Coronary artery (tissue), 2 donors: Measurements from ENCODE around the gene CUX1.

Source experiments
- DNase-seq: peaks from one replicate; pipeline ENCODE4 v3.0.0-alpha.2; 2017; ENCODE audit warnings: low spot score
- H3K27ac ChIP-seq, 2 donors: fragments of 200-600 bp; sonication (generic); one replicate each; pipeline ENCODE4 v1.5.1; 2016 to 2019
- H3K4me3 ChIP-seq: fragments of 200-600 bp; sonication (generic); 2 replicates; pipeline ENCODE4 v1.5.1; 2016; ENCODE audit warnings: mild to moderate bottlenecking, moderate library complexity
- TF ChIP-seq, protein P1 (sequence below): fragments of 200-600 bp; sonication (generic); IDR thresholded peaks from one replicate; pipeline ENCODE4 v1.5.1; 2019; ENCODE audit warnings: antibody characterized with exemption

CUX1 gene

DNA sequence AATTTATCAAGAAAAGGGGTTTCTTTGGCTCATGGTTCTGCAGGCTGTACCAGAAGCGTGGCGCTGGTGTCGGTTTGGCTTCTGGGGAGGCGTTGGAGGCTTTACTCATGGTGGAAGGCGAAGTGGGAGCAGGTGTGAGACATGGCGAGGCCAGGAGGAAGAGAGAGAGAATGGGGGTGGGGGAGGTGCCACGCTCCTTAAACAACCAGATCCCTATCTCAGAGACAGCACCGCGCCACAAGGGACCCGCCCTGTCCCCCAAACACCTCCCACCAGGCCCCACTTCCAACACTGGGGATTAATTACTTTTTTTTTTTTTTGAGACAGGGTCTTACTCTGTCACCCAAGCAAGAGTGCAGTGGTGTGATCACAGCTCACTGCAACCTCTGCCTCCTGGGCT, 451.2 kb downstream of the CUX1 start:
- Histone ChIP-seq H3K27ac (no peak overlapping the region), H3K4me3 (no peak overlapping the region)
- TF ChIP-seq, protein P1, sequence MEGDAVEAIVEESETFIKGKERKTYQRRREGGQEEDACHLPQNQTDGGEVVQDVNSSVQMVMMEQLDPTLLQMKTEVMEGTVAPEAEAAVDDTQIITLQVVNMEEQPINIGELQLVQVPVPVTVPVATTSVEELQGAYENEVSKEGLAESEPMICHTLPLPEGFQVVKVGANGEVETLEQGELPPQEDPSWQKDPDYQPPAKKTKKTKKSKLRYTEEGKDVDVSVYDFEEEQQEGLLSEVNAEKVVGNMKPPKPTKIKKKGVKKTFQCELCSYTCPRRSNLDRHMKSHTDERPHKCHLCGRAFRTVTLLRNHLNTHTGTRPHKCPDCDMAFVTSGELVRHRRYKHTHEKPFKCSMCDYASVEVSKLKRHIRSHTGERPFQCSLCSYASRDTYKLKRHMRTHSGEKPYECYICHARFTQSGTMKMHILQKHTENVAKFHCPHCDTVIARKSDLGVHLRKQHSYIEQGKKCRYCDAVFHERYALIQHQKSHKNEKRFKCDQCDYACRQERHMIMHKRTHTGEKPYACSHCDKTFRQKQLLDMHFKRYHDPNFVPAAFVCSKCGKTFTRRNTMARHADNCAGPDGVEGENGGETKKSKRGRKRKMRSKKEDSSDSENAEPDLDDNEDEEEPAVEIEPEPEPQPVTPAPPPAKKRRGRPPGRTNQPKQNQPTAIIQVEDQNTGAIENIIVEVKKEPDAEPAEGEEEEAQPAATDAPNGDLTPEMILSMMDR = no peak
- no peak for DNase-seq

DNA sequence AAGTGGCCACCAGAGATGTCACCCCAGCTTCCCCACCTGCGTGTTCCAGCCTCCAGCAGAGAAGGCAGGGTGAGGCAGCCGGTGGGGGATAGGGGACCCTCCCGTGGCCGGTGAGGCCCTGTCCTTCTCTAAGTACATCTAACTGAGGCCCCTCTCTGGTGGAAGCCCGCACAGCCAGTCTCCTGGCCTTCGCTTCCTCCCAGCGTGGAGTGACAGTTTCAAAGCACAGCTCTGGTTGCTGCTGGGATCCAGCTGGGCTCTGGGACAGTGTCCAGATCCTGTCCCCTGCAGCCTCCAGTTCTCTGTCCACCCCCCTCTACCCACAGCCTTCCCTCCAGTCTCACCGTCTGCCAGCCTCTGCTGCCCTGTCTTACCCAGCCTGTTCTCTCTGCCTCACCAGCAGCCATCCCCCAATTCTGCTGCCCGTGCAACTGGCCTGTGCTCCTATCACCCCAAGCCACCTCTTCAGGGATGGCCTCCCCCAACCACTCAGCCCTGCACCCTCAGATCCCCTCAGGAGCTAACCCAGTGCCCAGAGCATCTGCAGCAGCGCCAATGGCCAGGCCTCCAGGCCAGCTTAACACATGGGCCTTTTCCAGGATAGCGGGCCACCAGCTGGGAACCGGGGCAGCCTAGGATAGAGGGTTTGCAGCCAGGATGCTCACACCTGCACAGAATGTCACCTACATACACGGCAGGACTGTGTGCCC, 452.9 kb downstream of the CUX1 start:
- TF ChIP-seq, protein P1 = no peak
- DNase-seq = no peak
- H3K4me3 ChIP-seq = no peak overlapping the region
- no peak overlapping the region for H3K27ac ChIP-seq

DNA sequence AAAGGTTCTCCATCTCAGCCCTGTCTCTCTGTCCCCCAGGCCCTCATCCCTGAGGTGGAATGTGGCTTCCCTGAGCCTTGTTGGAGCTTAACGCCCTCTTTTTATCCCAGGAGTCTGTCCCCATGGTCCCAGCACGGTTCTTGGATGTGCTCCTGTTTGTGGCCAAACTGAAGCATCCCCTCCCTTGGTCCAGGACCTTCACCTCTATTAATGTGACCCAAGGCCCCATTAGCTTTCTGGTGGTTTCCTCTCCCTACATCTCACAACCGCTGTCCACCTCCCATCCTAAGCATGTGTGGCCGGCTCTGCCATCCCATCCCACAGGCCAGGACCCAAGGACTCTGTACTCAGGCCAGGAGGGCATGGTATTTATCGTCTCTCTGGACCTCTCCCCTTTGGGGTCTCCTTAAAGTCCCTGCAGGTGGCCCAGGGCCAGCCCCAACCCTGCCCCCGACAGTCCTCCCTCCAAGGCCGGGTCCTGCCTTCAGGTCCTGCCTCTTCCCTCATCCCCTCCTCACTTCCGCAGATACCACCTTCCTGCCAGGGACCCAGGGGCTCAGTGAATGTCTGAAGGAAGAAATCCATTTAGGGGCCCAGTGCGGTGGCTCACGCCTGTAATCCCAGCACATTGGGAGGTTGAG, 453.9 kb downstream of the CUX1 start:
- H3K4me3 ChIP-seq = no peak overlapping the region
- TF ChIP-seq, protein P1 = no peak
- no peak for DNase-seq
- no peak overlapping the region for H3K27ac ChIP-seq

GRCh38 chr7:102272075-102272916, 454.9 kb downstream of the CUX1 start:
- Histone ChIP-seq H3K27ac (no peak overlapping the region), H3K4me3 (no peak overlapping the region)
- TF ChIP-seq, protein P1 = peak; percentile 88
- DNase-seq = no peak

- H3K27ac ChIP-seq = no peak overlapping the region
- DNase-seq = no peak
- H3K4me3 ChIP-seq = no peak overlapping the region
- TF ChIP-seq, protein P1 = no peak
Observed at GRCh38 chr7:102272917-102273748, 455.7 kb downstream of the CUX1 start.
